HG02798 (cell line): ENCODE data around the gene TACC2.
"Not testable (repeated sequence)": the region's sequence is repeated elsewhere in the genome, so short reads cannot be mapped to it uniquely, and the experiment has no call there.

Source experiments
- ATAC-seq: cut with Tn5 transposase; IDR thresholded peaks from one replicate; pipeline ENCODE4 v1.9.1; 2021; ENCODE audit warnings: mild to moderate bottlenecking; ENCODE audit not compliant: unreplicated experiment, poor library complexity

The TACC2 gene

DNA sequence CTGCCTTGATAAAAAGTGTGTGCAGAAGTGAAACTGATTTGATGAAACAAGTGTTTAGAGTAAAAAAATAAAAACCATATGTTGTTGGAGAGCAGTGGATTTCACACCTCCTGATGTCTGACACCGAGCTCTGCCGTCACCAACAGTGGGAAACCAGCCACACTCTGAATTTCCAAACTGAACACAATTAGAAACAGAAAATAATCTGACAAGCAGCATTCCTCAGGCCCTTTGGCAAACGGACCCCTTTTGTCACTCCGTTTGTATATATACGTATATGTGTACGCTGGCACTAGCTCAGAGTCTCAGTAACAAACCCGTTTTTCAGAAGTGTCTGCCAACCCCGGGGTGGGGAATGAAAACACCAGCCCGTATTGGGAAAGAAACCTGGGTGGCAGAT, 32.4 kb downstream of the TACC2 start:
- ATAC-seq, result no peak

GRCh38 chr10:122021828-122022227, 32.9 kb downstream of the TACC2 start:
- ATAC-seq, result no peak

DNA sequence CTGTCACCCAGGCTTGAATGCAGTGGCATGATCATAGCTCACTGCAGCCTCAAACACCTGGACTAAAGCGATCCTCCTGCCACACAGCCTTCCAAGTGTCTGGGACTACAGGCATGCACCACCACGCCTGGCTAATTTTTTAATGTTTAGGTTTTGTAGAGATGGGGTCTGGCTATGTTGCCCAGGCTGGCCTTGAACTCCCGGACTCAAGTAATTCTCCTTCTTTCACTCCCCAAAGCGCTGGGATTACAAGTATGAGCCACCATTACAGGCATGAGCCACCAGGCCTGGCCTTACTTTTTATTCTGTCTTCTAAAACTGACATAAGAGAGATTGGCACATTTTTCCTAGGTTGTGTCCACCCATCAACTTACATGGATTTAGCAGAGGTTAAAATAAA, 33.3 kb downstream of the TACC2 start:
- ATAC-seq, result no peak

GRCh38 chr10:122023257-122023656, 34.3 kb downstream of the TACC2 start:
- ATAC-seq, result not testable (repeated sequence)

DNA sequence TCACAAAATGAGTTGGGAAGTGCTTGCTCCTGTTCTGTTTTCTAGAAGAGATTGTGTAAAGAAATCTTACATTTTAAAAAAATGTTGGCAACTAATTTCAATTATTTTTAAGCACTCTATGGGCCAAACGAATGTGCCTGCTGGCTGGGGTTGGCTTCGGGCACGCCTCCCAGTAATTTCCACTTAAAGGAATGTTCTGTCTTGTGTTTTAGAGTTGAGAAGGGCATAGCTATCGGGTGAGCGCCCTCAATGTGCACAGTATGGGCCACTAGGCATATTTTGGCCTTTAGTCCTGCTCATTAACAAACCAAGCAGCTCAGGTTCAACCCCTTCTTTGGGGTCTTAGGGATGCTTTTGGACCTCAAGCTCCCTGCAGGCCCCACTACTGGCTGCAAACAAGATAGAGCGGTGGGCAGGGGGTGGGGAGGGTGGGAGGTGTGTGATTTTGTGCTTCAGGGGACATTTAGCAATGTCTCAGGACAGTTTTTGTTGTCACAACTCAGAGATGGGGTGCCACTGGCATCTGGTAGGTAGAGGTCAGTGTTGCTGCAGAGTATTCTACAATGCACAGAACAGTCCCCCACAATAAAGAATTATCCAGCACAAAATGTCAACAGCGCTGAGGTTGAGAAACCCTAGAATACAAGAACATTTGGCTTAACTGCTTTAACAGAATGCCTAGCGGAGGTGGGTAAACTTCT, 40.7 kb downstream of the TACC2 start:
- ATAC-seq, result no peak

DNA sequence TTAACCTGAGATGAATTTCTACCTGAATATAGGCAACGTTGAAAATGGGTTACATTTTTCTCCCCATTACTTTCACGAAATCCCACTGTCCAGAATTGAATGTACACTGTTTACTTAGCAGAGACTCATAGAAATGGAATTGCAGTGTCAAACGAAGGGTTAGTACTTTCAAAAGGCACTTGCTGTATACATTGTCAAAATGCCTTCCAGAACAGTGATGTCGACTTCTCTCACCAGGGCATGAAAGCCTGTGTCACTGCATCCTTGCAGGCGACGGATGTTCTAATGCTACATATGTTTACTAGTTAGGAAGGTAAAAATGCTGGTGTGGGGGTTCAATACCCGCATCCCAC, 41.2 kb downstream of the TACC2 start:
- ATAC-seq, result no peak

DNA sequence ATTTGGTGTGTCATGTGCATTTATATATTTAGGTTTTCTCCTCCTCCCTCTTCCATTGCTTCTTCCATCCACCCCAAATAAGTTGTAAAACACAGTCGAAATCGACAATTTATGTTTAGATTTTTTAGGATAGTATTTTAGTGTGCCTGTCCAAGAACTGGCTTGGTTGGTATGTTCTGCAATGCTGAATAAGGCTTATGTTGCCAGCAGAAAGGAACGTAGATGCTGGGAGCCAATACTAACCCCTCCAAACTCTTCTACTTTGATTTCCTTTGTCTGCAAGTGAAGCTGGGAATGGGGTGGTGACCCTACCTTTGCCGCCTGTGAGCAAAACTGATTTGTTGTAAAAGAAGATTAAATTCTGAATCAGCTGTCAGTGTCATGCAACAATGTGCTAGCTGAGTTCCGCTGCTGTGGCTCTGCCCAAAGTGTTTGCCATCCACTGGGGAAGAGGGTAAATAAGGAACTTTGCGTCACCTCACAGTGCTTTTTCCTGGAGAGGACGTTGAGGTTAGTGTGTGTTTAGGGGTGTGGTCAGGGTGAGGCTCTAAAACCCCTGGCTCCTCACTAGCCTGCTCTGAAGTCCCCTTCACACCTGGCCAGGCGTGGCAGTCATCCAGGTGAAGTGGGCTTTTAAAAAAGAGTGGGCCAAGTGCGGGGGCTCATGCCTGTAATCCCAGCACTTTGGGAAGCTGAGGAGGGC, 44.4 kb downstream of the TACC2 start:
- no peak for ATAC-seq

- ATAC-seq, result no peak
Observed at GRCh38 chr10:122034149-122034756, 45.3 kb downstream of the TACC2 start.

DNA sequence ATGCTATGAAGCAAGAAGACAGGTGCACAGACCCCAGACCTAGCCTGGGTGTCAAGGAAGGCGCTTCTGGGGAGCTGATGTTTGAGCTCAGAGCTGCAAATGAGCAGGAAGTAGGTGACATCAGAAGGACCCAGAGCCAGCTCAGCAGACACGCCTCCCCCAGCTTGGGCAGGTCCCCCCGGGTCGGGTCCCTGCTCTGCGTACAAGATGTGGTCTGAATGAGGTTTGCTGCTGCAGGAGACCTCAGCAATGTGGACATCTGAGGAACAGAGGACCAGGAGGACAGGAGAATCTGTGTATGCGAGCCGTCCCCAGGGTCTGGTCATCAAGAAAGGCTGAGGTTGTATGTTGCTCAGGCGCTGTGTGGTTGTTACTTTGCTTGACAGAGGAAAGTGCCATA, 51.8 kb downstream of the TACC2 start:
- no peak for ATAC-seq

GRCh38 chr10:122042836-122043235, 53.9 kb downstream of the TACC2 start:
- no peak for ATAC-seq

GRCh38 chr10:122044045-122044661, 55.2 kb downstream of the TACC2 start:
- ATAC-seq, result no peak

DNA sequence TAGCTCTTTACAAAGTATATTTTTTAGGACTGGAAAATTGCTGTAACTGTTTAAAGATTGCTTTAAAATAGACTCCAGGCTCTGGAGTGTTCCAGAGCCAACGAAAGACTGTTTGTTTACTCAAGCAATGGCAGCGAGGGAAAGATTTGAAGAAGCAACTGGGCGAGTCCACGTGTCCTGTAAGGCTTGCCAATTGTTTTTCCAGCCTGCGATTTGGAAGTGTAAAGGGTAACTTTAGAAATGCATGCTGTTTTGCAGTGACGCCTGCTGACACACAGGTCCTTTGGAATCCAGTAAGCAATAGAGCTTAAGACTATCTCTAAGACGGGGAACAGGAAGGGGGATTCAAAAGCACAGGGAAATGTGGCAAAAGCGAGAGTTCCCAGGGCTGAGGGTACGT, 55.8 kb downstream of the TACC2 start:
- ATAC-seq, result no peak

DNA sequence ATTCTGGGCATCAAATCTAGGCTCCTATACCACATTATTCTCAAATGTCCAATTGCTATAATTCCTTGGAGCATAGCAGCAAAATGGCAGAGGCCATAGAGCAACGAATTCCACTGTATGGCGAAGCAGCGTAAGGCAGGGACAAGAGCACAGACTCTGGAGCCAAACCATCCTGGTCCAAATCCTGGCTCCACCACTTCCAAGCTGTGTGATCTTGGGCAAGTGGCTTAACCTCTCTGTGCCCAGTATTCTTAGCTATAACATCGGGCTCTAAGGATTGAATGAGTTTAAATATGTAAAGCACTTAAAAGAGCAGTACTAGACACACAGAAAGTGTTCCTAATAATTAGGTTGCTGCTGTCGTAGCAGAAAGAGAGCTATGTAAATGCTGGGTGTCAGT, 56.2 kb downstream of the TACC2 start:
- ATAC-seq, result no peak

DNA sequence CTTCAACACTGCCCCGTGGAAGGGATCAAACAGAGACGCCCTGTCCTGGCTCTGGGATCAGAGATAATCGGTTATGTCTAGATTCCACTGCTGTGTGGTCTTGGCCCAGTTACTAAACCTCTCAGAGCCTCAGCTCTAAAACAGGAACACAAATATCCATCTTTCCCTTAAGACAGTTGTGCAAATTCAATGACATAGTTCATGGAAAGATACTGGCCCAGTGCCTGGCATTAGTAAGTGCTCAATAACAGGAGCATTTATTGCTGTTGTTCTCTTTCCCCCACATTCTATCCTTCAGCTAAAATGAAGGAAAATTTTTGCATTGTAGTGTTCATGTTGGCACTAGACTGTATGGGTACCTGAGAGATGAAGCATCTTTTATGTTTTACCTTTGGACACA, 58.6 kb downstream of the TACC2 start:
- no peak for ATAC-seq

- ATAC-seq, result no peak
Observed at GRCh38 chr10:122049076-122049475, 60.1 kb downstream of the TACC2 start.

DNA sequence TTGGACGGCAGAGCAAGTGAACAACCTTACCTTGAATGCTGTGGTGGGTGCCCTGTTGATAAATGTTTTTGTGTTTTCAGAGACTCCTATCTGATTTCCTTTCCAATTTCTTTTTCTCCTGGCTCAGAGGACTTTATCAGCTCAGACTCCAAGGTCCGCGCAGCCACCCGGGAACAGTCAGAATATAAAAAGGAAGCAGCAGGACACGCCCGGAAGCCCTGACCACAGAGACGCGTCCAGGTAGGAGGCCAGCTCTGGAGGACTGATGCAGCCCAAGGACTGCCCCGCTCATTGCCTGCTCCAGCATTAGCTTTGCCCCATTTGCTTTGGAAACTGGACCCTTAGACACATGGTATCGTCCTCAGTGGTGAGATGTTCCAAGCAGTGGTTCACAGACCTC, 61.3 kb downstream of the TACC2 start:
- ATAC-seq, result no peak

GRCh38 chr10:122050811-122051210, 61.8 kb downstream of the TACC2 start:
- no peak for ATAC-seq

DNA sequence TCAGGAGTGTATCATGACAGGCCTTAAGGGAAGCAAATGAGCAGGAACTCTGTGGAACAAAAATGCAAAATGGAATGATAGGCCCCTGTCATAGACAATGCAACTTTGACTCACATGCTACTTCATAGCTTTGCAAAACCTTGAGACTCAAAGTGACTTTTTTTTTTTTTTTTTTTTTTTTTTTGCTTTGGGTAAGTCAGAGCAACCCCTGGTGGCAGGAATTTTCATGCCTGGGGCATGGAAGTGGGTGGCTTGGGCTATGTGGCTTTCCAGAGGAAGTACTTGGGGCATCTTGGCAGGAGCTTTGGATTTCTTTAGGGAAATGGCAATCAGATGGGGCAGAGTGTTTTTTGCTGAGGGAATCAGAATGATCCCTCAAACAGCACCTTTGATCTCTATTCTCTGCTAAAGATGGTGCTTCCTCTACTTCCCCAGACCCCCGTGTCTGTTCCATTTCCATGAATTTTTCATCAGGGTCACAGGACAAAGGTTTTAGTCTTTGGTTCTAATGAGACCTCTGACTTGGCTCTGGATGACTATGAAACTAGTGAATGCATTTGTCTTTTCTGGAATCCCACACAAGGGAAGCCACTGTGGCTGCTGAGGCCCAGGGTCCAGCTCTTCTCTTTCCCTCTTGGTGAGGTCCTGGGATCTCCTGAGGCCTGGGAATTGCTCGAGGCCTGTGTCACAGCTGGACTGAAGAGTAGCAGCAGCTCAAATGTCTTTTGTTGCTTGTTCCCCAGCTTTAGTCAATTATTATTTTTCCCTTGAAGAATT, 62.8 kb downstream of the TACC2 start:
- no peak for ATAC-seq

DNA sequence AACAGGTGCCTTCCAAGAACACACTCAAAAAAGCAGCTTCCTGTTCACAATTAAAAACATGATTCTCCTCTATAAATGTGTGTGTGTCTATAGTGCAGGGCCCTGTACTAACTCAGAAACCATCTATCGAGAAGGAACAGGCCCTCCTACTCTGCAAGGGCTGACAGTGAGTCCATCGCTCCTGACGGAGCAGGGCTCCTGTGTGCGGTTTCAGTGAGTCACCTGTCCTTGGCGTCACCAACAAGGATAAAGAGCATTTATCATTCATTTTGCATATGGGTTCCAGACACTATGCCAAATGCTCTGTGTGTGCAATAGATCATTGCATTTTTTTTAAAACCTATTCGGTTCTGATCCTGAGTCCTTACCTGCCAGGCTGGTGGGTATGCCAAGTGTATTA, 63.7 kb downstream of the TACC2 start:
- no peak for ATAC-seq

DNA sequence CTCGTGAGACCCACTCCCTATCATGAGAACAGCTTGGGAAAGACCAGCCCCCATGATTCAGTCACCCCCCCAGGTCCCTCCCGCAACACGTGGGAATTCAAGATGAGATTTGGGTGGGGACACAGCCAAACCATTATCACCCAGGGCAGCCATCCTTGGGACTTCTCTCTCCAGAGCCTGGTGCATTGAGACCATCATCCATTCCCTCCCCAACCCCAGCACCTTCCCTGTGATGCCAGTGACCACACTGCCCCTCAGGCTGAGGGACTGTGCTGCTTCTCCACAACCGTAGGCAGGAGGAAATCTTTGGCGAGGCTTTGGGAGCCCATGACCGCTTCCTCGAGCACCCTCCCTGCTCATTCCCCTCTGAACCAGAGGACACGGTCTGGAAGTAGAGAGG, 64.4 kb downstream of the TACC2 start:
- no peak for ATAC-seq
